Measurements from ENCODE around the gene LGSN.

LGSN gene

DNA sequence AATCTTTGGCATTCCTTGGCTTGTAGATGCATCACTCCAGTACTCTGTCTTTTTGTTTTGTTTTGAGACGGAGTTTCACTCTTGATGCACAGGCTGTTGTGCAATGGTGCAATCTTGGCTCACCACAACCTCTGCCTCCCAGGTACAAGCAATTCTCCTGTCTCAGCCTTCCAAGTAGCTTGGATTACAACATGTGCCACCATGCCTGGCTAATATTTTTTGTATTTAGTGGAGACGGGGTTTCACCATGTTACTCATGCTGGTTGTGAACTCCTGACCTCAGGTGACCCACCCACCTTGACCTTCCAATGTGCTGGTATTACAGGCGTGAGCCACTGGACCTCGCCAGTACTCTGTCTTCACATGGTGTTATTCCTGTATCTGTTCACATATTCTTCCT lies 35.8 kb upstream of the LGSN start:
- Histone ChIP-seq H3K4me1 (ENCODE audit: insufficient read depth, low read length, poor library complexity, severe bottlenecking) (no peaks in the 10 kb centered on the region), H3F3A (ENCODE audit: low read depth) (no peaks in the 10 kb centered on the region), H4K20me1 (ENCODE audit: insufficient read depth, low read length, poor library complexity, severe bottlenecking) (no peaks in the 10 kb centered on the region), H3K36me3 (ENCODE audit: insufficient read depth, low read length) (no peaks in the 10 kb centered on the region), H3K4me3 (ENCODE audit: low read length, poor library complexity, severe bottlenecking) (no peak overlapping the region), H2AFZ (ENCODE audit: low read length) (no peak overlapping the region), H3K4me2 (ENCODE audit: low read depth, low read length, poor library complexity, severe bottlenecking) (no peak overlapping the region), H3K9me3 (ENCODE audit: insufficient read depth, low read depth, low read length) (no peaks in the 10 kb centered on the region; the same call in 1 of the 2 replicates), H3K9me2 (replicated peaks; ENCODE audit: low read depth, low read length) (no peaks in the 10 kb centered on the region), H3K79me2 (ENCODE audit: insufficient read depth, low read length) (no peaks in the 10 kb centered on the region), H3K27me3 (ENCODE audit: insufficient read depth, low read length, poor library complexity, severe bottlenecking) (no peaks in the 10 kb centered on the region), H3K9ac (ENCODE audit: low read depth, low read length, poor library complexity, severe bottlenecking) (no peak overlapping the region)
- TF ChIP-seq, protein P1, sequence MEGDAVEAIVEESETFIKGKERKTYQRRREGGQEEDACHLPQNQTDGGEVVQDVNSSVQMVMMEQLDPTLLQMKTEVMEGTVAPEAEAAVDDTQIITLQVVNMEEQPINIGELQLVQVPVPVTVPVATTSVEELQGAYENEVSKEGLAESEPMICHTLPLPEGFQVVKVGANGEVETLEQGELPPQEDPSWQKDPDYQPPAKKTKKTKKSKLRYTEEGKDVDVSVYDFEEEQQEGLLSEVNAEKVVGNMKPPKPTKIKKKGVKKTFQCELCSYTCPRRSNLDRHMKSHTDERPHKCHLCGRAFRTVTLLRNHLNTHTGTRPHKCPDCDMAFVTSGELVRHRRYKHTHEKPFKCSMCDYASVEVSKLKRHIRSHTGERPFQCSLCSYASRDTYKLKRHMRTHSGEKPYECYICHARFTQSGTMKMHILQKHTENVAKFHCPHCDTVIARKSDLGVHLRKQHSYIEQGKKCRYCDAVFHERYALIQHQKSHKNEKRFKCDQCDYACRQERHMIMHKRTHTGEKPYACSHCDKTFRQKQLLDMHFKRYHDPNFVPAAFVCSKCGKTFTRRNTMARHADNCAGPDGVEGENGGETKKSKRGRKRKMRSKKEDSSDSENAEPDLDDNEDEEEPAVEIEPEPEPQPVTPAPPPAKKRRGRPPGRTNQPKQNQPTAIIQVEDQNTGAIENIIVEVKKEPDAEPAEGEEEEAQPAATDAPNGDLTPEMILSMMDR (conservative IDR thresholded peaks at IDR 0.05; ENCODE audit: low read length), result no peak
- TF ChIP-seq EZH2phosphoT487 (IDR thresholded peaks at IDR 0.05; ENCODE audit: borderline replicate concordance), result no peak

DNA sequence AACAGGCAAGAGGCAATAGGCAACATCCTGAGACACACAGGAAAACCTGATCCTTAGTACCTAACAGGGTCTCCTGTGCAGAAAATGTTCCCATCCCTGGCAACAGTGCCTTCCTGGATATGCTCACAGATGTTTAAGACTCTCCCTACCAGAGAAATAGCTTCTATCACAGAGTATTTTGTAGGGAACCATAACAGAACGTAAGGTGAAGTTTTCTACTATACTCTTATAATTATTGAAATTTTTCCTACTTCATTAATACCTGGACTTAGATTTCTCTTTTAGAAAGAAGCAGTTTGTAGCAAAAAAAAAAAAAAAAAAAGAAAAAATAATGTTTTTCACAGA lies 33.5 kb upstream of the LGSN start:
- Histone ChIP-seq H3K36me3 (ENCODE audit: insufficient read depth, low read length) (no peaks in the 10 kb centered on the region), H4K20me1 (ENCODE audit: insufficient read depth, low read length, poor library complexity, severe bottlenecking) (no peaks in the 10 kb centered on the region), H3K9me3 (ENCODE audit: insufficient read depth, low read depth, low read length) (no peaks in the 10 kb centered on the region; the same call in 1 of the 2 replicates), H3K4me3 (ENCODE audit: low read length, poor library complexity, severe bottlenecking) (no peak overlapping the region), H3K27me3 (ENCODE audit: insufficient read depth, low read length, poor library complexity, severe bottlenecking) (no peaks in the 10 kb centered on the region), H3K4me2 (ENCODE audit: low read depth, low read length, poor library complexity, severe bottlenecking) (no peak overlapping the region), H3K4me1 (ENCODE audit: insufficient read depth, low read length, poor library complexity, severe bottlenecking) (no peaks in the 10 kb centered on the region), H3K79me2 (ENCODE audit: insufficient read depth, low read length) (no peaks in the 10 kb centered on the region), H3K9ac (ENCODE audit: low read depth, low read length, poor library complexity, severe bottlenecking) (no peak overlapping the region), H3K9me2 (replicated peaks; ENCODE audit: low read depth, low read length) (no peaks in the 10 kb centered on the region), H2AFZ (ENCODE audit: low read length) (no peak overlapping the region), H3F3A (ENCODE audit: low read depth) (no peaks in the 10 kb centered on the region)
- TF ChIP-seq, protein P1 (conservative IDR thresholded peaks at IDR 0.05; ENCODE audit: low read length), result no peak
- TF ChIP-seq EZH2phosphoT487 (IDR thresholded peaks at IDR 0.05; ENCODE audit: borderline replicate concordance), result no peak

- Histone ChIP-seq H3F3A (ENCODE audit: low read depth) (no peaks in the 10 kb centered on the region), H3K4me3 (ENCODE audit: low read length, poor library complexity, severe bottlenecking) (no peak overlapping the region), H3K9me2 (replicated peaks; ENCODE audit: low read depth, low read length) (no peaks in the 10 kb centered on the region), H3K36me3 (ENCODE audit: insufficient read depth, low read length) (no peaks in the 10 kb centered on the region), H3K9ac (ENCODE audit: low read depth, low read length, poor library complexity, severe bottlenecking) (no peak overlapping the region), H4K20me1 (ENCODE audit: insufficient read depth, low read length, poor library complexity, severe bottlenecking) (no peaks in the 10 kb centered on the region), H3K79me2 (ENCODE audit: insufficient read depth, low read length) (no peaks in the 10 kb centered on the region), H3K4me2 (ENCODE audit: low read depth, low read length, poor library complexity, severe bottlenecking) (no peak overlapping the region), H3K4me1 (ENCODE audit: insufficient read depth, low read length, poor library complexity, severe bottlenecking) (no peaks in the 10 kb centered on the region), H3K27me3 (ENCODE audit: insufficient read depth, low read length, poor library complexity, severe bottlenecking) (no peaks in the 10 kb centered on the region), H2AFZ (ENCODE audit: low read length) (no peak overlapping the region), H3K9me3 (ENCODE audit: insufficient read depth, low read depth, low read length) (no peaks in the 10 kb centered on the region; the same call in 1 of the 2 replicates)
- TF ChIP-seq, protein P1 (conservative IDR thresholded peaks at IDR 0.05; ENCODE audit: low read length), result peak; percentile 22; the same call in 1 of the 2 replicates
- TF ChIP-seq EZH2phosphoT487 (IDR thresholded peaks at IDR 0.05; ENCODE audit: borderline replicate concordance), result no peak
Observed at GRCh38 chr6:63352544-63353285, 32.9 kb upstream of the LGSN start.
